ENCODE results near the gene GPI. TPM values are rescaled to one million over a fixed set of nuclear protein-coding genes. Genes with fewer than 3 reads are reported as not detected.

The GPI gene
- total RNA-seq, 1 experiment from 2014 or later, result 263 TPM

- no peaks in the 10 kb centered on the region for H3F3A ChIP-seq (ENCODE audit: low read length, unreplicated experiment)
- H4K20me1 ChIP-seq (ENCODE audit: low read length), result no peaks in the 10 kb centered on the region
- no peak overlapping the region for H3K27ac ChIP-seq (ENCODE audit: low read length)
- no peak overlapping the region for H3K4me3 ChIP-seq (ENCODE audit: low read length)
- intact Hi-C loops (cut with micrococcal nuclease), result no loop called here
- H3K9ac ChIP-seq (ENCODE audit: low read length), result no peak overlapping the region
- ATAC-seq, result no peak
- H3K36me3 ChIP-seq (ENCODE audit: low read depth, low read length), result no peaks in the 10 kb centered on the region
- no peaks in the 10 kb centered on the region for H3K9me2 ChIP-seq (replicated peaks; ENCODE audit: low read length)
- H3K79me2 ChIP-seq (ENCODE audit: low read length), result no peaks in the 10 kb centered on the region
- no peak for DNase-seq
- H3K9me3 ChIP-seq (ENCODE audit: low read length), result no peaks in the 10 kb centered on the region
- no peak overlapping the region for H3K4me2 ChIP-seq (ENCODE audit: low read length)
- ChIA-PET POLR2A (ENCODE audit: unreplicated experiment) (interaction anchor here (0.5 kb wide), 1 partner anchor 9 kb away, joined by 8 read pairs; no protein-coding TSS in a partner anchor), CTCF (no interaction called here)
- TF ChIP-seq EZH2phosphoT487 (IDR thresholded peaks at IDR 0.05; ENCODE audit: borderline replicate concordance, low read length), result no peak
- TF ChIP-seq, protein P1, sequence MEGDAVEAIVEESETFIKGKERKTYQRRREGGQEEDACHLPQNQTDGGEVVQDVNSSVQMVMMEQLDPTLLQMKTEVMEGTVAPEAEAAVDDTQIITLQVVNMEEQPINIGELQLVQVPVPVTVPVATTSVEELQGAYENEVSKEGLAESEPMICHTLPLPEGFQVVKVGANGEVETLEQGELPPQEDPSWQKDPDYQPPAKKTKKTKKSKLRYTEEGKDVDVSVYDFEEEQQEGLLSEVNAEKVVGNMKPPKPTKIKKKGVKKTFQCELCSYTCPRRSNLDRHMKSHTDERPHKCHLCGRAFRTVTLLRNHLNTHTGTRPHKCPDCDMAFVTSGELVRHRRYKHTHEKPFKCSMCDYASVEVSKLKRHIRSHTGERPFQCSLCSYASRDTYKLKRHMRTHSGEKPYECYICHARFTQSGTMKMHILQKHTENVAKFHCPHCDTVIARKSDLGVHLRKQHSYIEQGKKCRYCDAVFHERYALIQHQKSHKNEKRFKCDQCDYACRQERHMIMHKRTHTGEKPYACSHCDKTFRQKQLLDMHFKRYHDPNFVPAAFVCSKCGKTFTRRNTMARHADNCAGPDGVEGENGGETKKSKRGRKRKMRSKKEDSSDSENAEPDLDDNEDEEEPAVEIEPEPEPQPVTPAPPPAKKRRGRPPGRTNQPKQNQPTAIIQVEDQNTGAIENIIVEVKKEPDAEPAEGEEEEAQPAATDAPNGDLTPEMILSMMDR (conservative IDR thresholded peaks at IDR 0.05; ENCODE audit: low read depth, low read length), result no peak
- TF ChIP-seq EZH2 (IDR thresholded peaks at IDR 0.05; ENCODE audit: low read length, unreplicated experiment), result no peak
- no peaks in the 10 kb centered on the region for H3K4me1 ChIP-seq (ENCODE audit: insufficient read depth, low read length)
- no peaks in the 10 kb centered on the region for H3K27me3 ChIP-seq (ENCODE audit: low read length)
- BruUV-seq (replicated peaks), result no TSS peak
- no peak overlapping the region for H2AFZ ChIP-seq (ENCODE audit: low read length)
These were observed 14.8 kb upstream of the GPI start for GRCh38 chr19:34350161-34350561.

DNA sequence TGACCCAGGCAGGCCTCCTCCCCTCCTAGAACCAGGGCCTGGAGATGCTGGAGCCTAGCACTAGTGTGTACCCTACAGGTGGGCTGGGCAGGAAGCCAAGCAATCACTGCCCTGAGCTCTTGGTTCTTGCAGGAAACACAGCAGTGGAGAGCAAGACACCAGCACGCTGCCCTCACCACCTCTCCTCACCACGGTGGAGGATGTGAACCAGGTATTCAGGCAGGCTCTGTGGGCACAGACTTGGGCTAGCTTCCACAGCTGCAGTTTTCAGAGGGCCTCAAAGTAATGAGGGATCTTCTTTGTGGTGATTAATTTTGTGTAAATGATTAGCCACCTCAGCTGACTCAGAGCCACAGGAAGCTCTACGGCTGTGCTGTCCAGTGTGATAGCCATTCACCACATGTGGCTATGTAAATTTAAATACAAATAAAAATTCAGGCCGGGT lies 13.6 kb upstream of the GPI start:
- Histone ChIP-seq H3K9me2 (replicated peaks; ENCODE audit: low read length) (no peaks in the 10 kb centered on the region), H3K4me1 (ENCODE audit: insufficient read depth, low read length) (no peaks in the 10 kb centered on the region), H3K9me3 (ENCODE audit: low read length) (no peaks in the 10 kb centered on the region), H3K4me2 (ENCODE audit: low read length) (no peak overlapping the region), H4K20me1 (ENCODE audit: low read length) (no peaks in the 10 kb centered on the region), H3K27ac (ENCODE audit: low read length) (no peak overlapping the region), H2AFZ (ENCODE audit: low read length) (no peak overlapping the region), H3K4me3 (ENCODE audit: low read length) (no peak overlapping the region), H3K27me3 (ENCODE audit: low read length) (no peaks in the 10 kb centered on the region), H3K9ac (ENCODE audit: low read length) (no peak overlapping the region), H3K79me2 (ENCODE audit: low read length) (no peaks in the 10 kb centered on the region), H3F3A (ENCODE audit: low read length, unreplicated experiment) (no peaks in the 10 kb centered on the region), H3K36me3 (ENCODE audit: low read depth, low read length) (no peaks in the 10 kb centered on the region)
- POLR2A ChIA-PET (ENCODE audit: unreplicated experiment), result no interaction called here
- peak; percentile 4 for DNase-seq
- intact Hi-C loops (cut with micrococcal nuclease), result no loop called here
- no TSS peak for BruUV-seq (replicated peaks)
- ATAC-seq, result peak; percentile 64
- CTCF ChIA-PET, result no interaction called here
- TF ChIP-seq, protein P1 (conservative IDR thresholded peaks at IDR 0.05; ENCODE audit: low read depth, low read length), result no peak

DNA sequence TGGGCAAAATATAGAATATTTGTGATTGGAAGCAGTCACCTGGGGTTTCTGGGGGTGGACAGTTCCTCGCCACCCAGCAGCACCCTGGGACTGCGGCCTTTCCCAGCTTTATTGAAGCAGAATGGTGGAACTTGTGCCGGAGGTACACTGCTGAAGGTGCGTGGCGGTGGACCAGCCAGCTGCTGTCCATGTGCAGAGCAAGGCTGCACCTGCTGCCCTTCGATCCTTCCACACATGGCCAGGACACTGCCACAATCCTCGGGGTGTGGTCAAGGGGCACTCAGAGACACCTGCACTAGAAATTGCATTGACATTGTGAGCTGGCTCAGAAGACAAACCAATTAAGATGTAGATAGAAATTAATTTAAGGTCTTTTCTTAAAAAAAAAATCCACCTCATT lies 11.4 kb upstream of the GPI start:
- Histone ChIP-seq H3K4me2 (ENCODE audit: low read length) (no peak overlapping the region), H3K9ac (ENCODE audit: low read length) (no peak overlapping the region), H3F3A (ENCODE audit: low read length, unreplicated experiment) (no peaks in the 10 kb centered on the region), H3K27me3 (ENCODE audit: low read length) (no peaks in the 10 kb centered on the region), H3K36me3 (ENCODE audit: low read depth, low read length) (no peaks in the 10 kb centered on the region), H4K20me1 (ENCODE audit: low read length) (no peaks in the 10 kb centered on the region), H2AFZ (ENCODE audit: low read length) (no peak overlapping the region), H3K9me2 (replicated peaks; ENCODE audit: low read length) (no peaks in the 10 kb centered on the region), H3K4me1 (ENCODE audit: insufficient read depth, low read length) (peaks cover 4% of the 10 kb centered on the region), H3K79me2 (ENCODE audit: low read length) (no peaks in the 10 kb centered on the region), H3K27ac (ENCODE audit: low read length) (no peak overlapping the region), H3K4me3 (ENCODE audit: low read length) (no peak overlapping the region), H3K9me3 (ENCODE audit: low read length) (no peaks in the 10 kb centered on the region)
- DNase-seq (no peak), ATAC-seq (no peak)
- TF ChIP-seq, protein P1 (conservative IDR thresholded peaks at IDR 0.05; ENCODE audit: low read depth, low read length), result no peak
- no peak for TF ChIP-seq EZH2phosphoT487 (IDR thresholded peaks at IDR 0.05; ENCODE audit: borderline replicate concordance, low read length)
- TF ChIP-seq EZH2 (IDR thresholded peaks at IDR 0.05; ENCODE audit: low read length, unreplicated experiment), result no peak
- ChIA-PET CTCF (no interaction called here), POLR2A (ENCODE audit: unreplicated experiment) (no interaction called here)
- intact Hi-C loops (cut with micrococcal nuclease), result no loop called here
- no TSS peak for BruUV-seq (replicated peaks)

All from PC-3 (cell line).